Right lobe of liver (tissue), 6 donors: ENCODE data around the gene TJP1. TPM values are rescaled to one million over a fixed set of nuclear protein-coding genes. Genes with fewer than 3 reads are reported as not detected.
A peak's percentile ranks its signal among the peaks of the same experiment; 100 is the strongest.

Experiments used
- ATAC-seq, 4 donors: fragments of 200-7000 bp; cut with Tn5 transposase; one replicate each; pipeline ENCODE4 v1.9.1; 2020; ENCODE audit warnings: mild to moderate bottlenecking in 4 of 4, moderate library complexity in 4 of 4
- DNase-seq, 3 donors: peaks; one replicate each; pipeline ENCODE4 v3.0.0-alpha.2; 2020
- H3K27ac ChIP-seq, 3 donors: fragments of 200-600 bp; one replicate each; pipeline ENCODE4 v1.8.0; 2022
- H3K27me3 ChIP-seq, 2 donors: fragments of 200-600 bp; one replicate each; pipeline ENCODE4 v1.8.0; 2022
- H3K36me3 ChIP-seq, 4 donors: fragments of 200-600 bp; sonication (generic) in 1 of 4; one replicate each; pipeline versions ENCODE4 v1.5.1 to v1.8.0; 2017 to 2022; ENCODE audit warnings: control low read depth in 1 of 4
- H3K4me1 ChIP-seq, 4 donors: fragments of 200-600 bp; sonication (generic) in 1 of 4; one replicate each; pipeline versions ENCODE4 v1.5.1 to v1.8.0; 2017 to 2022; ENCODE audit warnings: control low read depth in 1 of 4
- H3K4me3 ChIP-seq, 3 donors: fragments of 200-600 bp; one replicate each; pipeline ENCODE4 v1.8.0; 2022
- H3K9me3 ChIP-seq, 4 donors: fragments of 200-600 bp; sonication (generic) in 1 of 4; one replicate each; pipeline versions ENCODE4 v1.5.1 to v1.8.0; 2017 to 2022; ENCODE audit warnings: control low read depth in 1 of 4
- CTCF ChIP-seq, 4 donors: fragments of 200-600 bp in 3 of 4; fragments of 450-650 bp in 1 of 4; IDR thresholded peaks; one replicate each; pipeline versions ENCODE4 v1.5.1 to v1.8.0; 2016 to 2022; ENCODE audit warnings: antibody characterized with exemption in 4 of 4, mild to moderate bottlenecking in 2 of 4
- POLR2A ChIP-seq: fragments of 450-650 bp; IDR thresholded peaks from one replicate; pipeline ENCODE4 v1.6.1; 2017; ENCODE audit warnings: antibody characterized with exemption, mild to moderate bottlenecking
- WGBS: methylation state at CpG from one replicate; pipeline ENCODE4 v1.1.6; 2018; ENCODE audit warnings: low coverage, low lambda C conversion rate; ENCODE audit not compliant: insufficient coverage; ENCODE audit errors: missing lambda C conversion rate; 5-methylcytosine and 5-hydroxymethylcytosine counted together
- intact Hi-C, 2 donors: fragments of 100-400 bp; cut with DNase I; formaldehyde crosslinking; loops; one replicate each; pipeline versions ENCODE4 v1.11.2 to v1.14.1; 2022
- total RNA-seq, 6 experiments: library from RNA; depleted of rRNA in 2 of 6; stranded (reverse); fragments of >200 nt in 2 of 6; fragmentation: NEBNext Ultra II Directional in 3 of 6; extraction: Animal tissue kit (Norgen Biotek cat#: 25700) in 3 of 6; gene quantifications; one replicate each; pipeline versions ENCODE4 v1.1.0 to v1.2.4, GENCODE V29; 2016 to 2023
- donor health status: DM: no; HTN: yes; CAD: no.
- donor health status: DM: no; HTN: no; CAD: no.
- donor health status: DM: no; HTN: no; CAD: no.
- donor health status: DM: no; HTN: yes; CAD: no.
- donor health status: DM: no; HTN: yes; CAD: no.

TJP1 gene
- total RNA-seq, 6 experiments from 2014 or later: 22.5 to 57.3 (median 35.9) TPM

- Histone ChIP-seq H3K9me3 (no peaks in the 10 kb centered on the region), H3K4me3 (no peak overlapping the region), H3K27me3 (no peaks in the 10 kb centered on the region), H3K4me1 (peaks cover 0 to 14% (median 4%) of the 10 kb centered on the region in 4 donors), H3K27ac (no peak overlapping the region), H3K36me3 (no peaks in the 10 kb centered on the region)
- no peak for TF ChIP-seq CTCF (IDR thresholded peaks at IDR 0.05)
- TF ChIP-seq POLR2A: no peak
- ATAC-seq (no peak), DNase-seq (no peak)
- intact Hi-C loops: no loop called here
- no CpG with 5 or more reads among the region's 5 CpGs for WGBS
Observed at GRCh38 chr15:29842290-29842689, 20.0 kb upstream of the TJP1 start.

- H3K9me3 ChIP-seq: no peaks in the 10 kb centered on the region
- H3K36me3 ChIP-seq: no peaks in the 10 kb centered on the region
- intact Hi-C loops: no loop called here
- DNase-seq (no peak), ATAC-seq (peak in 3 of 4 donors; percentile 22 to 36 (median 23))
- TF ChIP-seq CTCF (IDR thresholded peaks at IDR 0.05) (no peak), POLR2A (no peak)
- H3K4me1 ChIP-seq: peaks cover 0 to 14% (median 4%) of the 10 kb centered on the region in 4 donors
- H3K27ac ChIP-seq: peak overlapping the region in 2 of 3 donors; percentile 0 to 47
- WGBS: 18% methylated on average over 3 of the region's 3 CpGs
- H3K27me3 ChIP-seq: no peaks in the 10 kb centered on the region
- H3K4me3 ChIP-seq: no peak overlapping the region
Observed at GRCh38 chr15:29840926-29841325, 18.7 kb upstream of the TJP1 start.

DNA sequence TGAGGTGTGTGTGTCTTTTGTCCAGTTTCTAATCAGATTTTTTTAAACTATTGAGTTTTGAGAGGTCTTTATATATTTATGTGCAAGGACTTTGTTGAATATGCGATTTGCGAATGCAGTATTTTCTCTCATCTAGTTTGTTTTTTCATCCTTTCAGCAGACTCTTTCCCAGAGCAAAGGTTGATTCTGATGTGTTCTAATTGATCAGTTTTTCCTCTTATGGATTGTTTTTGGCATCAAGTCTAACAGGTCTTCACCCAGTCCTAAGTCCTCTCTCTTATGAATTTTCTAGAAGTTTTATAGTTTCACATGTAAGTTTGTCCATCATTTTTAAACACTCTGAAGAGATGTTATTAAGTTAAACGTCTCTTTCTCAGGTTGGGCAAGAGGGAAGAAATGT is 17.8 kb upstream of the TJP1 start:
- Histone ChIP-seq H3K4me3 (no peak overlapping the region), H3K4me1 (peaks cover 0 to 14% (median 4%) of the 10 kb centered on the region in 4 donors), H3K27me3 (no peaks in the 10 kb centered on the region), H3K9me3 (no peaks in the 10 kb centered on the region), H3K36me3 (no peaks in the 10 kb centered on the region), H3K27ac (peak overlapping the region in 1 of 3 donors; percentile 47)
- ATAC-seq (peak; percentile 60 to 78 (median 71)), DNase-seq (no peak)
- WGBS: 45% methylated on average over 3 of the region's 3 CpGs
- TF ChIP-seq CTCF (IDR thresholded peaks at IDR 0.05): no peak
- no peak for TF ChIP-seq POLR2A
- intact Hi-C loops: no loop called here

DNA sequence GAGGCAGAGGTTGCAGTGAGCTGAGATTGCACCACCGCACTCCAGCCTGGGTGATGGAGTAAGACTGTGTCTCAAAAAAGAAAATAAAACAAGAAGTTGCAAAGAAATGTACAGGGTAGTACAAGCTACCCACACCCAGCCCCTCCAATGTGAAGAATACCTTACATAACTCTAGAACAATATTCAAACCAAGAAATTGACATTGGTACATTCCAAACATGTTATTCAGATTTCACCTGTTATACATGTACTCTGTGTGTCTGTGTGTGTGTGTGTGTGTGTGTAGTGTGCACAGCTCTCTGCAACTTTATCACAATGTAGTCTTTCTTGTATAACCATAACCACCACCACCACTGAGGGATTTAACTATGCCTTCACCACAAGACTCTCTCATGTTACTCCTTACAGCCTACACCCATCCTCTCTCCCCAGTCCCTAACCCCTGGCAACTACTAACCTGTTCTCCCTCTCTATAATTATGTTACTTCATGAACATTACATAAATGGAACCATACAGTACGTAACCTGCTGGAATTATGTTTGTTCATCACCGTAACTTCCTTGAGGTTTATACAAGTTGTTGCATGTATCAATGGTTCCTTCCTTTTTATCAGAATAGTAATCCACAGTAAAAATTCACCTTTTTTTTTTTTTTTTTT is 16.2 kb upstream of the TJP1 start:
- 88% methylated on average over 2 of the region's 3 CpGs for WGBS
- H3K27me3 ChIP-seq: no peaks in the 10 kb centered on the region
- no peak overlapping the region for H3K27ac ChIP-seq
- H3K4me1 ChIP-seq: peaks cover 0 to 14% (median 4%) of the 10 kb centered on the region in 4 donors
- no peaks in the 10 kb centered on the region for H3K9me3 ChIP-seq
- intact Hi-C loops: no loop called here
- TF ChIP-seq CTCF (IDR thresholded peaks at IDR 0.05) (no peak), POLR2A (no peak)
- no peak for DNase-seq
- no peak overlapping the region for H3K4me3 ChIP-seq
- H3K36me3 ChIP-seq: no peaks in the 10 kb centered on the region
- no peak for ATAC-seq
